Motor neuron (in vitro differentiated cells): ENCODE data around the gene C2orf49. TPM values are rescaled to one million over a fixed set of nuclear protein-coding genes. Genes with fewer than 3 reads are reported as not detected.

ENCODE experiments used
- ATAC-seq, 8 experiments: fragments of 200-7000 bp; cut with Tn5 transposase; replicated peaks in 6 of 8; 2 replicates each; pipeline ENCODE4 v1.8.0; 2021; ENCODE audit warnings: mild to moderate bottlenecking in 8 of 8, moderate library complexity in 8 of 8
- H3K27ac ChIP-seq, 2 donors: fragments of 250-450 bp; sonication (Bioruptor Pico); 2 replicates each; pipeline ENCODE4 v1.9.0; 2021; ENCODE audit warnings: antibody characterized with exemption in 2 of 2, mild to moderate bottlenecking in 2 of 2, moderate library complexity in 1 of 2
- H3K4me1 ChIP-seq, 2 donors: fragments of 250-450 bp; sonication (Bioruptor Pico); replicated peaks in 1 of 2; 2 replicates each; pipeline ENCODE4 v1.6.1; 2021; ENCODE audit warnings: antibody characterized with exemption in 2 of 2, mild to moderate bottlenecking in 2 of 2, moderate library complexity in 1 of 2
- H3K4me3 ChIP-seq, 5 donors: fragments of 250-450 bp; sonication (Bioruptor Pico); 2 replicates each; pipeline ENCODE4 v1.9.0; 2021; ENCODE audit warnings: antibody characterized with exemption in 5 of 5, mild to moderate bottlenecking in 5 of 5, moderate library complexity in 4 of 5
- WGBS, 10 experiments: fragments of 450-650 bp; shearing (Covaris generic); methylation state at CpG; one replicate each; pipeline ENCODE4 v1.0.0; 2022; 5-methylcytosine and 5-hydroxymethylcytosine counted together
- in situ Hi-C, 9 experiments: fragments of 400-800 bp; cut with MboI; loops; one replicate each; pipeline ENCODE4 v1.15.0; 2021; ENCODE audit warnings: low sequenced_read_pairs in 9 of 9, low pct_unique_long_range_greater_than_20kb in 2 of 9; ENCODE audit not compliant: unreplicated experiment in 9 of 9
- total RNA-seq, 8 experiments: library from RNA; unstranded; fragments of 300-600 nt; gene quantifications; 2 replicates each; pipeline versions ENCODE4 v1.2.3 to v1.2.4, GENCODE V29; 2022

Gene C2orf49
- total RNA-seq, 8 experiments from 2014 or later, result 18.2 to 27.9 (median 21.7) TPM

DNA sequence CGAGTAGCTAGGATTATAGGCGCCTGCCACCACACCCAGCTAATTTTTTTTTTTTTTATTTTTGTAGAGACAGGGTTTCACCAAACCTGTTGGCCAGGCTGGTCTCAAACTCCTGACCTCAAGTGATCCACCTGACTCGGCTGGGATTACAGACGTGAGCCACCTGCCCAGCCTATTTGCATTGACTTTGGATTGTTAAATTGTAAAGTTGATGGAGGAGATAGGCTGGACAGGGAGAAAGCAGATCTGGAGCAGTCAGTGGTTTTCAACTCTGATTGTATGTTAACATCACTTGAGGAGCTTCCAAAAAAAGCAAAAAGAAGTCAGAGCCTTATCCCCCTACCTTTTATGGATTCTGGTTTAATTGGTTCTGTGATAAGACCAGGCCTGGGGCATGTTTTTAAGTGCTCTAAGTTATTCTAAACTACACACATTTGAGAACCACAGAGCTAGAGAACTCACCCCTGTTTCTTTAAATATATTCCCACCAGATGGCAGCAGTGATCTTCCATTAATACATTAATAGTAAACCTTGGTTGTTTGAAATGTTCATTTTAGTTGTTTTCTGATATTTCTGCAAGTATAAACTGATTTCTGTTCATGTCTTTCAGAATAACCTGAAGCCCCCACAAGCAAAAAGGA lies 7.5 kb downstream of the C2orf49 start:
- no peak overlapping the region for H3K27ac ChIP-seq
- peak in 3 of 8 experiments; percentile 51 to 68 (median 59) for ATAC-seq

DNA sequence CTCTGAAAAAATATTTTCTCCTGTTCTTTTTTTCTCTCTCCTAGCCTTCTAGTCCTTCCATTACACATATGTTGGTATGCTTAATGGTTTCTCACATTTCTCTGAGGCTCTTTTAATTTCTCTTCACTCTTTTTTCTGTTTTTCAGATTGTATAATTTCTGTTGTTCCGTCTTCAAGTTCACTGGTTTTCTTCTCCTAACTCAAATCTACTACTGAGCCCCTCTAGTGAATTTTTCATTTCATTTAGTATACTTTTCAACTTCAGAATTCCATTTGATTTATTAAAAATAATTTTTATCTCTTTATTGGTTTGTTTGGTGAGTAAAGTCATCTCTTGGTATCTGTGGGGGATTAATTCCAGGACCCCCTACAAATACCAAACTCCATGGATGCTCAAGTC lies 19.8 kb downstream of the C2orf49 start:
- Histone ChIP-seq H3K27ac (no peak overlapping the region), H3K4me3 (no peak overlapping the region), H3K4me1 (no peaks in the 10 kb centered on the region)
- in situ Hi-C loops, result loop anchor here in 3 of 9 experiments (25.0 kb wide), 2 partner anchors 155 to 180 kb away; no protein-coding TSS in a partner anchor
- ATAC-seq, result no peak
- WGBS, 10 experiments, result 95 to 100% (median 100%) methylated on average over 1 of the region's 1 CpG; no CpG with 5 or more reads in 1 of the 10 experiments

More for the DNA sequence above, 7.5 kb downstream of the C2orf49 start:
- Histone ChIP-seq H3K4me3 (no peak overlapping the region), H3K4me1 (no peaks in the 10 kb centered on the region)
- in situ Hi-C loops, result no loop called here
- 70 to 100% (median 95%) methylated on average over 2 to 4 of the region's 4 CpGs; no CpG with 5 or more reads in 1 of the 10 experiments for WGBS, 10 experiments

DNA sequence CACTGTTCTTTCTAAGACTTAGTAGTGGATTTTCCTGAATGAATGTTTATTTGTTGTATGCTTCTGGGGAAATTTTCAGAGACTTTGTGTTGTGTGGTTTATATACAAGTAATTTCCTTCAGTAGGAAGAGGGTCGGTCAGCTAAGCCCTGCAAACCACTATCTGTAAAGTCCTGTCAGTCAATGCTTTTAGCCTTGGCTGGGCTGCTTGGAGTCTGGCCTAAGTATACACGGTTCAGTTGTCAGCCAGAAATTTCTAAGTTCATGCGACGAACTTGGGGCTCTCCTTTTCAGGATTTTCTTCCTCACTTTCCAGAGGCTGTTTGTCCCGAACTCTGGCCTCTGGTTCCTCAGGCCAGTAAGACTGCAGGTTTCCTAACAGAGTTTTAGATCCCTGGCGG lies 21.3 kb downstream of the C2orf49 start:
- Histone ChIP-seq H3K4me3 (no peak overlapping the region), H3K4me1 (no peaks in the 10 kb centered on the region), H3K27ac (no peak overlapping the region)
- WGBS, 10 experiments, result 58 to 97% (median 89%) methylated on average over 2 to 5 of the region's 6 CpGs; no CpG with 5 or more reads in 3 of the 10 experiments
- in situ Hi-C loops, result loop anchor here in 3 of 9 experiments (25.0 kb wide), 2 partner anchors 154 to 179 kb away; no protein-coding TSS in a partner anchor
- no peak for ATAC-seq

DNA sequence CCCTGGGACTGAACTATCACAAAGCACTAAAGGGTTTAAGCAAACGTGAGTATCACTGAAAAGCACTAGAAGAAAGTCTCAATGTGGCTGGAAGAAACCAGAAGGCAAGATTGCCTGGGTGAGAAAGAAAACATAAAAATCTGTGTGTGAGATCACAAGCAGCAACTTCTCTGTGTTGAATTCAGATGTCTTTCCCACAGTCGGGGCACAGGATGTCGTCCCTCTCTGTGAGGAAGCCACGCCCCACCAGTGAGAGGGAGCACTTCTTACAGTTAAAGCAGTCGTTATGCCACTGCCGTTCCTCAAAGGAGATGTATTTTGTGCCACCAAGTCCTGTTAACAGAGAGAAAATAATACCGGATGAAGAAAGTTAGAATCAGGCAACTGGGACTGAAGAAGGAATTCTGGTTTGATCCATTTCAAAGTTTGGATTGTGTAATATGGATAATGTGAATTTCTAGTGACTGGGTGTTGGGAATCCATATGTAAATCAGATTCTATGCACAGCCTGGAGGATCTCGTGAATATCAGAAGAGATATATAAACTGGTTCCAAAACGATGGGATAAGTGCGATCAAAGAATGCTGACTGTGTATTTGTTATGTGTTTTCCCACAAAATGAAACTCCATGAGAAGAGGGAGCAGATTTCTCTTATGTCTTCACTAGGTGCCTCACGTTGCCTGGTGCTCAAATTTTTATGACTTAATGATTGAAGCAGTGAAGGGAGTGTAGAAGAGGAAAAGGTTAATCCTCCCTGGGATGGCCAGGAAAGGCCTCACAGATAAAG lies 24.0 kb downstream of the C2orf49 start:
- 10 to 100% (median 83%) methylated on average over 1 to 11 of the region's 11 CpGs for WGBS, 10 experiments

DNA sequence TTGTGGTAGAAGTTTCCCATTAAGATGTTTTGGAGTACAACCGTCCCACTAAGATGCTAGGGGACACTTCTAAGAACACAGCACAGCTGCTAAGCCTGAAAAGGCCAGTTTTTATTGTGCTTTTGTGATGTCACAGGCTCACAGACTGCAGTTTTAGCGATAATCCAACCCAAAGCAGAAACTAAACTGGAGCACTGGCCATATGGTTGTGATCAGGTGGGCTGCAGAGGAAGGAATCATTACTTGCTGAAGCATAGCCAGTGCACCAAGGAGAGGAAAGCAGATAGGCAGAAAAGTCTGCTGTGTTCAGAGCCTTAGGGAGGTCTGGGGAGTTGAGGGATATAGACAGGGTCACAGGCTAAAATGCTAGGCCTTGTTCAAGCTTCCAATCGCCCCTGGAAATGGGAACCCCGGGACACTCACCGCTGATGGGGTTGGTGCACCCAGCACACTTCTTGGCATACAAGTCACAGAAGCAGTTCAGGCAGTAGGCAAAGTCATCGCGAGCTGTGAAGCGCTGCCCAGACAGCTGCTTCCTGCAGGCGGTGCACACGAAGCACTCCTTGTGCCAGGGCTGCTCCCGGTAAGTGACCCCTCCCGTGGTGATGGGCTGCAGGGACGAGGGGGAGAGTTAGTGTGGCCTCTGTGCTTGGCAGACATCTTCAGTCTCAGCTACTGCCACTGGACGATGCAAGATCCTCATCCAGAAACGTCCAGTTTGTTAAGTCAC lies 25.7 kb downstream of the C2orf49 start:
- H3K27ac ChIP-seq, result no peak overlapping the region
- H3K4me3 ChIP-seq, result no peak overlapping the region
- in situ Hi-C loops, result loop anchor here in 4 of 9 experiments (10.0 to 25.0 kb wide), 3 partner anchors 149 to 174 kb away; no protein-coding TSS in a partner anchor
- 50 to 100% (median 89%) methylated on average over 1 to 4 of the region's 15 CpGs; no CpG with 5 or more reads in 3 of the 10 experiments for WGBS, 10 experiments
- ATAC-seq, result no peak
- no peaks in the 10 kb centered on the region for H3K4me1 ChIP-seq

More for the DNA sequence above, 24.0 kb downstream of the C2orf49 start:
- no peak overlapping the region for H3K4me3 ChIP-seq
- H3K4me1 ChIP-seq, result no peaks in the 10 kb centered on the region
- ATAC-seq, result peak in 3 of 8 experiments; percentile 69 to 78 (median 72)
- no peak overlapping the region for H3K27ac ChIP-seq
- in situ Hi-C loops, result loop anchor here in 4 of 9 experiments (10.0 to 25.0 kb wide), 3 partner anchors 151 to 176 kb away; no protein-coding TSS in a partner anchor

DNA sequence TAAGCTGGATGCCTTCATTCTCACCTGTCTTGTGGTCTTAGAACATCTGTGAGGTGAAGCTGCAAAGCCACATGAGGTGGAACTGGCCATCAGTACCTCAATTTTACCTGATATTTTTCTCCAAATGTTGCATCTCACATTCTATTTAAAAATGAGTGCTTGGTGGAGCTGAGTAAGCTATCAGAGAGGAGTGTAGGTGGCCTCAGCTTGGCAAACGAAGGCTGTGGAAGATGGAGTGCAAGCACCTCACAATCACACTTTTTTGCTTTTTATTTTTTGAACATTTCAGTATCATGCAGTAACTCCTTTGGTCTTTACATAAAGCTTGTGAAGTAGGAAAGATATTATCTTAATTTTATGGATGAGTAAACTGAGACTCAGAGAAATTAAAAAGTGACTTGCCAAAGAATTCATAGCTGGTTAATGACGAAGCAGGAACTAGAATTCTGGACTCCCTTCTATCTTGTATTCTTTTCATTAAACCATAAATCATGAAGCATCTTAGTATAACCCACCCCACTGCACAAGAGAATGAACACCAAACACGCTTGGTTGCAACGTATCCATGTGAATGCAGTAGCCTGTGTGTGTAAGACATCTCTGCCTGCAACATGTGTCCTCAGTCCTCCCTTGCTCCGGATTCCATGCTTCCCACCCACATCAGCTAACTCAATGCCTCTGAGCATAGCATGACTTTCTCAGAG lies 27.2 kb downstream of the C2orf49 start:
- 53 to 100% (median 91%) methylated on average over 3 to 5 of the region's 5 CpGs; no CpG with 5 or more reads in 2 of the 10 experiments for WGBS, 10 experiments
- H3K27ac ChIP-seq, result no peak overlapping the region
- no peak for ATAC-seq

DNA sequence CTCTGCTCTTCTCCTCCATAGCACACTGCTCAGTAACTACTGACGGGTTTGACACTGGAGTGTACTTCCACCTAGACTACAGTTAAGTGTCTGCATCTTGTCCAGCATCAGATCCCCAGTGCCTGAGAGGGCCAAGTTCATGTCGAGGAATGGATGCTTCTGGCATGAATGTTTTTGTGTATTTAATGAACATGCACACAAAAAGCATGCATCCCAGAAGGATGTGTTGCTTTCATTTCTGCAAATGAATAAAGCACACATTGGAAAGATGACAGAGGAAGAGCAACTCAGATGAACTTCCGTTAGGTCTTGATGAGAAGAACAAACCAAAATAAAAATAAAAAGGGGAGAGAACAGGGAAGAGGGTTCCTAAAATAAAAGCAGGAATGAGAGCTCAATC lies 27.9 kb downstream of the C2orf49 start:
- WGBS, 10 experiments, result 25 to 100% (median 78%) methylated on average over 1 to 3 of the region's 3 CpGs; no CpG with 5 or more reads in 1 of the 10 experiments
- Histone ChIP-seq H3K4me3 (no peak overlapping the region), H3K27ac (no peak overlapping the region), H3K4me1 (no peaks in the 10 kb centered on the region)
- in situ Hi-C loops, result loop anchor here in 4 of 9 experiments (10.0 to 25.0 kb wide), 3 partner anchors 147 to 172 kb away; no protein-coding TSS in a partner anchor
- ATAC-seq, result no peak

More for the DNA sequence above, 27.2 kb downstream of the C2orf49 start:
- no peak overlapping the region for H3K4me3 ChIP-seq
- in situ Hi-C loops, result loop anchor here in 4 of 9 experiments (10.0 to 25.0 kb wide), 3 partner anchors 148 to 173 kb away; no protein-coding TSS in a partner anchor
- H3K4me1 ChIP-seq, result no peaks in the 10 kb centered on the region

DNA sequence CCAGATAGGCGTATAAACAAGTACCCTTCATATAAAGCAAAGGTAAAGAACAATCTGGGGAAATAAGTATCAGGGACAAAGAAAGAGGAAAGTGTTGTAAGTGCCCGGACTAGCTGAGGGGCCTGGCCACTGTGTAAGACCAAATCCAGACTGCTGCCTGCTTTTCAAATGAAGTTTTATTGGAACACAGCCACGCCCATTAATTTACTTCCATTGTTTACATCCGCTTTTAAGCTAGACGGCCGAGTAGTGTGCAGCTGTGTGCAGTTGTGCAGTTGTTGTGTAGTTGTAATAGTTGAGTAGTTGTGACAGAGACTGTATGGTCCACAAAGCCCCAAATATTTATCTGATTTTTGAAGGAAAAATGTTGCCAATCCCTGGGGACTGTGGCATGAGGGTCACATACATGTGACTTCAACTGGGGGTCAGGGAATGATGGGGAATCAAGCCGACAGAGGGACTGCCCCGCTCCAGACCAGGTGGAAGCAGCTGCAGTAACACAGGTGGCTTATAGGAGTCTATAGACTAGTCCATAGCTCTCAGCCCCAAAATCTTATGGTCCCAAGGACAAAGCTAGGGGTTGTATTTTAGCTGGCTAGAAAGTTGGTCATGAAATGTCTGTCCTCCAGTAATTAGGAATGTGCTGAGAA lies 31.5 kb downstream of the C2orf49 start:
- in situ Hi-C loops, result loop anchor here in 4 of 9 experiments (10.0 to 25.0 kb wide), 3 partner anchors 143 to 168 kb away; no protein-coding TSS in a partner anchor
- no peak overlapping the region for H3K27ac ChIP-seq
- H3K4me1 ChIP-seq, result peaks cover 0 to 7% of the 10 kb centered on the region in 2 donors
- ATAC-seq, result no peak
- 56 to 100% (median 87%) methylated on average over 2 to 8 of the region's 8 CpGs; no CpG with 5 or more reads in 2 of the 10 experiments for WGBS, 10 experiments
- H3K4me3 ChIP-seq, result no peak overlapping the region

DNA sequence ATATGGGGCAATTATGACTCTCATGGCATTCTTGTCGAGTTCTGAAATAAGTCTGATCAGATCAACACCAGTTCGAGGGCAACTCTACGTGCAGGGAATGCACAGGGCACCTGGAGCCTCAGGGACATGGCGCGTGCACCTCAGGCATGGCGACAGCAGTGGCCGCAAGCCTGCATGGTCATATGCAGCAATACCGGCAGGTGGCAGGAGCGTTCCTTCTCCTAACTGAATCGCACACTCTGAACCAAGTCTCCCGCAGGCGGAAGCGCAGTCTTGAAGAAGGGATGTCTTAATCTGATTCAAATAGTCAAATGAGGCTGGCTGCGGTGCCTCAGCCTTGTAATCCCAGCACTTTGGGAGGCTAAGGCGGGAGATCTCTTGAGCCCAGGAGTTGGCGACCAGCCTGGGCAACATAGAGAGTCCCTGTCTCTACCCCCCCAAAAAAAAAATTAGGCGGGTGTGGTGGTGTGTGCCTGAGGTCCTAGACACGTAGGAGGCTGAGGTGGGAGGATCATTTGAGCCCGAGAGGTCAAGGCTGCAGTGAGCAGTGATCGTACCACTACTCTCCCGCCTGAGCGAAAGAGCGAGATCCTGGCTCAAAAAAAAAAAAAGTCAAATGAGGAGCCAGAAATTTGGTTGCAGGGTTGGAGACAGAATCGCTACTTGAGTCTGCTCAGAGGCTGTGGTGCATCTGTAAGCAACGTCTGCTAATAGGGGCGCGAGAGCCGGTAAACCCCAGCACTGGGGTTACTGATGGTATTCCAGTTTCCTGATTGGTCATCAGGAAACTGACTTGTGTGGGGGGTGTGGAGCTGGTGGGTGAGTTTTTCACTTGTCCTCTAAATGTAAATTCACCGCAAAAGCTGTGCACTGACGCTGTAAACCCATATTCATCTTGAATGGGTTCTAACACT lies 32.7 kb downstream of the C2orf49 start:
- peak; percentile 76 to 99 (median 97) for ATAC-seq
- in situ Hi-C loops, result loop anchor here in 5 of 9 experiments (10.0 to 25.0 kb wide), 4 partner anchors 142 to 167 kb away; no protein-coding TSS in a partner anchor
- WGBS, 10 experiments, result 6 to 100% (median 74%) methylated on average over 1 to 20 of the region's 30 CpGs; no CpG with 5 or more reads in 2 of the 10 experiments
- peaks cover 0 to 7% of the 10 kb centered on the region in 2 donors for H3K4me1 ChIP-seq
- no peak overlapping the region for H3K4me3 ChIP-seq
- H3K27ac ChIP-seq, result no peak overlapping the region

DNA sequence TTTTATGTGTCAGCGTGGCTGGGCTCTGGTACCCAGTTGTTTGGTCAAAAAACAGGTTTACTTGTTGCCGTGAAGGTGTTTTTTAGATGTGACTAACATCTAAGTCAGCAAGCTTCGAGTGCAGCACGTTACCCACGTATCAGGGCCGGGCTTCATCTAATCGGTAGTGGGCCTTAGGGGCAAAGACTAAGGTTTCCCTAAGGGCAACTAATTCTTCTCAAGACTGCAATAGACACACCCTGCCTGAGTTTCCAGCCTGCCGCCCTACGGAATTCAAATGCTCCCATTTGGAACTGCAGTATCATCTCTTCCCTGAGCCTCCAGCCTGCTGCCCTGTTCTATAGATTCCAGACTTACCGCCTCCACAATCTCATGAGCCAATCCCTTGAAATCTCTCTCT lies 33.8 kb downstream of the C2orf49 start:
- in situ Hi-C loops, result loop anchor here in 4 of 9 experiments (10.0 to 25.0 kb wide), 3 partner anchors 141 to 166 kb away; no protein-coding TSS in a partner anchor

More for the DNA sequence above, 33.8 kb downstream of the C2orf49 start:
- ATAC-seq, result peak in 2 of 8 experiments; percentile 2 to 22
- H3K27ac ChIP-seq, result no peak overlapping the region
- no peak overlapping the region for H3K4me3 ChIP-seq
- peaks cover 0 to 7% of the 10 kb centered on the region in 2 donors for H3K4me1 ChIP-seq
- 58 to 100% (median 88%) methylated on average over 1 to 10 of the region's 10 CpGs; no CpG with 5 or more reads in 1 of the 10 experiments for WGBS, 10 experiments
